ENCODE results near the gene FYB1.
A peak's percentile ranks its signal among the peaks of the same experiment; 100 is the strongest.

The FYB1 gene

GRCh38 chr5:39198127-39198526 lies 21.2 kb downstream of the FYB1 start:
- Histone ChIP-seq H3K9ac (no peak overlapping the region), H3K36me3 (no peaks in the 10 kb centered on the region), H4K20me1 (no peaks in the 10 kb centered on the region), H3K4me3 (no peak overlapping the region), H3K4me2 (no peak overlapping the region), H3K27me3 (no peaks in the 10 kb centered on the region), H3K9me3 (no peaks in the 10 kb centered on the region), H3K27ac (no peak overlapping the region), H3K4me1 (peaks cover 19% of the 10 kb centered on the region)
- TF ChIP-seq Cebpa-rat (IDR thresholded peaks at IDR 0.05): no peak

DNA sequence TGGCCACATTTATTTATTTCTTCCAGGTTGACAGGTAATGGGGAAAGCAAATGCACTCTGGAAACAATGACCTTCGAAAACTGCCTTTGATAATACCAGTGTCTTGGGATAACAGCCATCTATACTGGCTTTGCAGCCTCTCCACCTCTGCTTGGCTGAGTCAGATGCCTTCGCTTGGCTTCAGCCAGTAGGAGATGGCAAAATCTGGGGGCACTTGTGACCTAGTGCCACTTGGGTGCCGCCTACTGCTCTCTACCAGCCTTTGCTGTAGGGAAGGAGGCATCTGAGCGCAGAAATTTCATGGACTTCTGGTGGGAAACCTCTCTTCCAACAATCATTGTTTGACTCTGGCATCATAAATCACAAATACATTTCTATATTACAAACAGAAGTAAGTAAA lies 21.8 kb downstream of the FYB1 start:
- peaks cover 24% of the 10 kb centered on the region for H3K4me1 ChIP-seq
- no peak overlapping the region for H3K4me2 ChIP-seq
- TF ChIP-seq Cebpa-rat (IDR thresholded peaks at IDR 0.05): no peak

DNA sequence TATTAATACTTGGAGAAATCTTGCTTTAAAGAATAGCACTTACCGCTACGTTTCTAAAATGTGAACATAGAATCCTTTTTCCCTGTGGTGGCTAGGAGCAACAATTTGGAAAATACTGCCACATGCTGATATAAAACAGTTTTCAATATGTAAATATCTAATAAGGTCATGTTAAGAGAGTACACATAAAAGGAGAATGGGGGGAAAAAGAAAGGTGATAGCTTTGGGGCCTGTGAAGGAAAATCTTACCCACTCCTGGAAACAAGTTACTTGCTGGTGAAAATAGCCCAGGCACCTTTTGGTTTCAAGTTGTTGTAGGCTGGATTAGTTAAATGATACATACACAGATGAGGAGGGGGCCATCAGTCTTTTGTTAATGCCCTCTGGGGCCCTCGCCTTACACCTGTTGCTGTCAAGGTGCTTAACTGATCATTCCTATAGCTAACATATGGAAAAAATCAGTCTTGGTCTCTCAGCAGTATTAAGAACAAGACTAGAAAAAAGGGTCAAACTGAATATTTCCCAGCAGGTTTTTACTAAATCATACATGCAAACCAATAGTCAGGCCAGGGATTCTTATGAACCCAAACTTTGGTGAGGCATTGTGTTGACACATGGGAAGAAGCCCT lies 24.1 kb downstream of the FYB1 start:
- H3K9me3 ChIP-seq: no peaks in the 10 kb centered on the region
- no peak overlapping the region for H3K27ac ChIP-seq
- no peaks in the 10 kb centered on the region for H3K36me3 ChIP-seq
- no peak for TF ChIP-seq Cebpa-rat (IDR thresholded peaks at IDR 0.05)
- no peak overlapping the region for H3K9ac ChIP-seq
- H3K4me3 ChIP-seq: no peak overlapping the region
- H3K4me2 ChIP-seq: peak overlapping the region; percentile 57
- no peaks in the 10 kb centered on the region for H4K20me1 ChIP-seq
- peaks cover 47% of the 10 kb centered on the region for H3K4me1 ChIP-seq
- H3K27me3 ChIP-seq: no peaks in the 10 kb centered on the region

More for the DNA sequence above, 21.8 kb downstream of the FYB1 start:
- H3K9ac ChIP-seq: no peak overlapping the region
- no peak overlapping the region for H3K4me3 ChIP-seq
- no peak overlapping the region for H3K27ac ChIP-seq
- no peaks in the 10 kb centered on the region for H3K36me3 ChIP-seq
- H3K9me3 ChIP-seq: no peaks in the 10 kb centered on the region
- no peaks in the 10 kb centered on the region for H3K27me3 ChIP-seq
- no peaks in the 10 kb centered on the region for H4K20me1 ChIP-seq

DNA sequence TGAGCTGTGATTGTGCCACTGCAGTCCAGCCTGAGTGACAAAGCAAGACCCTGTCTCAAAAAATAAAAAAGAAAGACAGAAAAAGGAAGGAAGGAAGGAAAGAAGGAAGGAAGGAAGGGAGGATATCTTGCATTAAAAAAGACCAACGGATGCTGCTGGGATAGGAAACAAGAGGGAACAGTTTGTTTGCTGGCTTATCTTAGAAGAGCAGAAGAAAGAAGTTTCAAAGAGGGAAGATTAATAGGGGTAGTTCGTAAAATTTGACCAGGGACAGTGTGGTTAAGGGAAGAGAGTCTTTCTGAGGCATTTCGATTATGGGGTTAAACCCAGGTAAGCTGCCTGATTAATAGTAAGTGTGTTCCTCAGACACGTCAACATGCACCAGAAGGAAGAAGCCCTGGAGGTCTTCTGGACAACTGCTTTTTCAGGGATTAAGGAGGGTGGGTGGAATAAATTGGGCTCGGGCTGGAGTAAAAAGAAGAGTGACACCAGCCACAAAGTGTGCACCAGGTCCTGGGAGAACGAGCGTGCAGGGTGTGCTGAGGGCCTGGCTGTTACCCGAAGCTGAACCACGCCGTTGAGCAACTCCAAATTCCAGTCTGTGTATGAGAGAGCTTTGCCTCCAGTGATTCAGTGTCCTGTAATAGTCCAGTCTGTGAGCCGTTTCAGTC lies 24.8 kb downstream of the FYB1 start:
- H3K4me2 ChIP-seq: peak overlapping the region; percentile 57
- no peaks in the 10 kb centered on the region for H3K36me3 ChIP-seq
- no peaks in the 10 kb centered on the region for H4K20me1 ChIP-seq
- TF ChIP-seq Cebpa-rat (IDR thresholded peaks at IDR 0.05): no peak
- H3K27ac ChIP-seq: no peak overlapping the region
- H3K4me1 ChIP-seq: peaks cover 54% of the 10 kb centered on the region
- H3K9ac ChIP-seq: no peak overlapping the region
- no peaks in the 10 kb centered on the region for H3K27me3 ChIP-seq
- no peak overlapping the region for H3K4me3 ChIP-seq
- H3K9me3 ChIP-seq: no peaks in the 10 kb centered on the region

DNA sequence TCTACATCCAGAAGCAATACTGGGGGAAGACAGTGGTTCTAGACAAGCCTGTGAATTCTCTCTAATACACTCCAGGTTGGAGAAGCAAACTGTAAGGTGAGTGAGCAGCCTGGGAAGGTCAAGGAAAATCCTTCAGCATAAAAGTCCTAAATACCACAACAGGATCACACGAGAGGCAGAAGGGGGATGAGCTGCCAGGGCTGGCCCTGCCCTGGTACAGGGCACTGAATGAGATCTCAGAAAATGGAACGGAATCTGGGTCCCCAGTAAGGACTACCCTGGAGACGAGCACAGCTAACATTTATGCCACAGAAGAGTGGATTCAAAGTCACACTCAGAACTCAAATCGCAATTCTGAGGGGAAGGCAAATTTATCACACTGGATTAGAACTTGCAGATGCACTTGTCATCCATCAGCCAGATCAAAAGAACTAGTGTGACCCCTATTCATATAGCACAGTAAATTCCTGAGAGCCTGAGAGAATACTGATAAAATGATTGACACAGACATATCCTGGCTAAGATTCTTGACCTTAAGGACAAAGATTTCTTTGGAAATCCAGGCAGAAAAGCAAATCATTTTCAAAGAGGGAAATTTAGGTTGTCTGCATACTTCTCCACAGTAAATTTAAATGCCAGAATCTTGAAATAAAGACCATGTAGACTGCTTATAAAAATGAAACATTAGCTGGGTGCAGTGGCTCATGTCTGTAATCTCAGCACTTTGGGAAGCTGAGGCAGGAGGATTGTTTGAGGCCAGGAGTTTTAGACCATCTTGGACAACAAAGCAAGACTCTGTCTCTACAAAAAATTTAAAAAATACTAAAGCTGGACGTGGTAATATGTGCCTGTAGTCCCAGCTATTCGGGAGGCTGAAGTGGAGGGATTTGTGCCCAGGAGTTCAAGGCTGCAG lies 25.6 kb downstream of the FYB1 start:
- Histone ChIP-seq H3K9ac (no peak overlapping the region), H3K4me1 (peaks cover 62% of the 10 kb centered on the region), H4K20me1 (no peaks in the 10 kb centered on the region), H3K4me3 (no peak overlapping the region), H3K36me3 (no peaks in the 10 kb centered on the region), H3K27ac (no peak overlapping the region), H3K4me2 (peak overlapping the region; percentile 57), H3K27me3 (no peaks in the 10 kb centered on the region), H3K9me3 (no peaks in the 10 kb centered on the region)
- no peak for TF ChIP-seq Cebpa-rat (IDR thresholded peaks at IDR 0.05)

DNA sequence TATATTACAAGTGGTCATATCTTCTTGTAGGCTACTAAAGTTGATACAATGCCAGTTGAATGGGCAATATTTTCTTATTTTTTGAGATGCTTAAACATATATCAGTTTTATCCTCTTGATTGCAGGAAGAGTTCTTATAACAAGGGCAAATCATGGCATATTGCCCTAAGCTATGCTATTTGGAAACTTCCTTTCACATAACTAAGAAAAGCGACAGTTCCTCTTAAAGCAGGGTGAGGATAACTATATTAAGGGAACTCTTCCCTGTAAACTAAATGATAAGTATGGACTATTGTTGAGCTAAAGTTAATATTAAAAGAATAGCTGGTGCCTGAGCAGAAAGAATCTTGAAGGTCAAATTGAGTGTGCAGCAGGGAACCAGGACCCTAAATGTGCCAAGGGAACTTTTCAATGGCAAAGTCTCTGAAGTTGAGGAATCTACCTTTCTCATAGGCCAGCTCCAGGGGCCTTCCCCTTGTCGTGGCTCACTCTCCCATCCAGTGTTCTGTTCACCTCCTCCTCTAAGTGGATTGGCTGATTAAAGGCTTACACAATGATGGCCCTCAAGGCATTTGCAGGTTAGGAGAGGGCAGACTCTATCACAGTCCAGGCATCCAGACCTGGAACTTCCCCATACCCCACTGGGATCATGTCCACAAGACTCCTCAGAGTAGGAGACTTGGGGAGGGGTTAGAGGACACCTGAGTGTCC lies 26.8 kb downstream of the FYB1 start:
- Histone ChIP-seq H3K9me3 (no peaks in the 10 kb centered on the region), H3K36me3 (no peaks in the 10 kb centered on the region), H3K27me3 (no peaks in the 10 kb centered on the region), H4K20me1 (no peaks in the 10 kb centered on the region), H3K4me1 (peaks cover 74% of the 10 kb centered on the region), H3K4me3 (no peak overlapping the region), H3K27ac (no peak overlapping the region), H3K4me2 (peak overlapping the region; percentile 50), H3K9ac (no peak overlapping the region)
- TF ChIP-seq Cebpa-rat (IDR thresholded peaks at IDR 0.05): no peak

DNA sequence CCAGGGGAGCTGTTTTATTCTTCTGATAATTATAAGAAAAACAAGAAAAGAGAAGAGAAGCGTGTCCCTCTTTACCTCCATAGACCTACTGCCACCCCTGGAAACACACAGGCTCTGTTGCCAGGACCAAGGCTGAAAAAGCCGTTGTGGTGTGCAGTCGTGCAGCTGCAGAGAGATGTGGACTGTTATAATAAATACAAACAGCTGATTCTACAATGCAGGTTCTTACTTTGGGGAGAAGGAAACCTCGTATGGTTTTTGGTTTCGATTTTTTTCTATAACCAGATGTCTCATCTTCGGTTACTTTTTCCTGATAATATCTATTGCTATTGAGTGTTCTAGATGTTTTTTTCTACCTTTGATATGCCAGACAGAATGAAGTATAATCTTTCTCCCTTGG lies 28.1 kb downstream of the FYB1 start:
- Histone ChIP-seq H3K36me3 (no peaks in the 10 kb centered on the region), H4K20me1 (no peaks in the 10 kb centered on the region), H3K9me3 (no peaks in the 10 kb centered on the region), H3K9ac (no peak overlapping the region), H3K27ac (peak overlapping the region; percentile 38), H3K4me1 (peaks cover 82% of the 10 kb centered on the region), H3K4me2 (peak overlapping the region; percentile 78), H3K27me3 (no peaks in the 10 kb centered on the region), H3K4me3 (no peak overlapping the region)
- no peak for TF ChIP-seq Cebpa-rat (IDR thresholded peaks at IDR 0.05)

GRCh38 chr5:39190311-39191102 lies 28.9 kb downstream of the FYB1 start:
- Histone ChIP-seq H3K27ac (peak overlapping the region; percentile 38), H3K9ac (no peak overlapping the region), H3K9me3 (no peaks in the 10 kb centered on the region), H3K4me2 (peak overlapping the region; percentile 78), H3K4me3 (no peak overlapping the region), H3K4me1 (peaks cover 82% of the 10 kb centered on the region), H4K20me1 (no peaks in the 10 kb centered on the region), H3K27me3 (no peaks in the 10 kb centered on the region), H3K36me3 (no peaks in the 10 kb centered on the region)
- no peak for TF ChIP-seq Cebpa-rat (IDR thresholded peaks at IDR 0.05)
